Suprapubic skin (tissue), 4 donors: ENCODE measurements around the gene ABCC8. TPM values are rescaled to one million over a fixed set of nuclear protein-coding genes. Genes with fewer than 3 reads are reported as not detected.

Source experiments
- DNase-seq, 2 donors: peaks; one replicate each; pipeline ENCODE4 v3.0.0-alpha.2; 2019; ENCODE audit warnings: low spot score in 2 of 2
- H3K27ac ChIP-seq: fragments of 200-600 bp; sonication (generic); one replicate; pipeline ENCODE4 v1.5.1; 2019
- H3K27me3 ChIP-seq: fragments of 200-600 bp; sonication (generic); one replicate; pipeline ENCODE4 v1.5.1; 2019
- H3K36me3 ChIP-seq: fragments of 200-600 bp; sonication (generic); one replicate; pipeline ENCODE4 v1.5.1; 2019
- H3K4me1 ChIP-seq: fragments of 200-600 bp; sonication (generic); one replicate; pipeline ENCODE4 v1.5.1; 2019
- H3K4me3 ChIP-seq: fragments of 200-600 bp; sonication (generic); one replicate; pipeline ENCODE4 v1.5.1; 2019; ENCODE audit warnings: mild to moderate bottlenecking
- H3K9me3 ChIP-seq: fragments of 200-600 bp; sonication (generic); one replicate; pipeline ENCODE4 v1.5.1; 2019
- EP300 ChIP-seq: sonication (generic); formaldehyde crosslinking; IDR thresholded peaks from one replicate; pipeline ENCODE4 v1.6.1; 2017; ENCODE audit warnings: antibody characterized with exemption
- POLR2A ChIP-seq, 2 donors: fragments of 450-650 bp; IDR thresholded peaks; one replicate each; pipeline ENCODE4 v1.6.1; 2017; ENCODE audit warnings: antibody characterized with exemption in 2 of 2, mild to moderate bottlenecking in 2 of 2, moderate library complexity in 2 of 2
- POLR2AphosphoS5 ChIP-seq, 3 donors: sonication (generic); formaldehyde crosslinking; IDR thresholded peaks; one replicate each; pipeline ENCODE4 v1.6.1; 2017; ENCODE audit warnings: antibody characterized with exemption in 3 of 3
- WGBS: methylation state at CpG from one replicate; pipeline ENCODE4 v1.1.5; 2018; 5-methylcytosine and 5-hydroxymethylcytosine counted together
- total RNA-seq, 4 donors: library from RNA; depleted of rRNA; stranded (reverse); fragments of >200 nt; gene quantifications; one replicate each; pipeline ENCODE4 v1.1.0, GENCODE V29; 2016
- TF ChIP-seq, protein P1 (sequence below), 2 donors: fragments of 200-600 bp in 1 of 2; fragments of 450-650 bp in 1 of 2; sonication (generic) in 1 of 2; IDR thresholded peaks; one replicate each; pipeline ENCODE4 v1.5.1; 2016 to 2019; ENCODE audit warnings: antibody characterized with exemption in 2 of 2, mild to moderate bottlenecking in 1 of 2, moderate library complexity in 1 of 2

ABCC8 gene
- under 1 TPM in 1 of 4 donors, not detected in 3; 0.42 TPM for total RNA-seq

DNA sequence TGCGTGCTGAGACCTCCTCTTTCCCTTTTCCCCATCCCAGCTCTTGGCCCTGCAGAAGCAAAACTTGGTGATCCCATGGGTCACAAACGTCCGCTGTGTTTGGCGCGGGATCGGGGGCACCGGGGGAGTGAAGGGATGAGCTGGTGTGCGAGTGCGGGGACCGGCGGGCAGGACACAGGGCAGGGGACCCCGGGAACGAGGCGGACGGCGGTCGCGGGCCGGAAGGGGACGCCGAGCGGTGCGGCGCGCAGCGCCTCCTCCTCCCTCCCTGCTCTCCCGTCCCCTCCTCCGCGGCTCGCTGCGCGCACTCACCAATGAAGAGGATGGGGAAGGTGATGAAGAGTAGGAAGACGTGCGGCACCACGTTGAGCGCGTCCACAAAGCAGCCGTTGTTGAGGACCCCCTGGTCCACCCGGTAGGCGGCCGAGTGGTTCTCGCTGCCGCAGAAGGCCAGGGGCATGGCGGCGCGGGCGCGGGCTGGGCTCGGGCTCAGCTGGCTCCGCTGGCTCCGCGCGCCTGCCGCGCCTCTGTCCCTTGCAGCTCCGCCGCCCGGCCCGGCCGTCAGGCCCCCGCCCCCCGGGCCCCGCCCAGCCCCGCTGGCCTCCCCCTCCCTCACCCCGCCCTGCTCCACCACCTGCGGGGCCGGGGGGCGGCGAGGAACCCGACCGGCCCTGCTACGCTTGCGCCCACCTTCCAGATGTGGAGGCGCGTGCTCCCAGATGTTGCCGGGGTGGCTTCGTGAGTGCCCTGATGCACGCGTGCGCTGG, at the start of gene ABCC8:
Gene ABCC8, minus strand, starts transcription at position 529 of the 767 bp plus-strand sequence. Its CDS starts 69 bp downstream, at position 460.
- peaks cover 18% of the 10 kb centered on the region for H3K4me1 ChIP-seq
- WGBS: under 1% methylated on average over 42 of the region's 80 CpGs
- H3K27me3 ChIP-seq: peaks cover 71% of the 10 kb centered on the region
- H3K36me3 ChIP-seq: no peaks in the 10 kb centered on the region
- no peak within 1 kb of the TSS for H3K27ac ChIP-seq
- no peak for DNase-seq
- TF ChIP-seq, protein P1, sequence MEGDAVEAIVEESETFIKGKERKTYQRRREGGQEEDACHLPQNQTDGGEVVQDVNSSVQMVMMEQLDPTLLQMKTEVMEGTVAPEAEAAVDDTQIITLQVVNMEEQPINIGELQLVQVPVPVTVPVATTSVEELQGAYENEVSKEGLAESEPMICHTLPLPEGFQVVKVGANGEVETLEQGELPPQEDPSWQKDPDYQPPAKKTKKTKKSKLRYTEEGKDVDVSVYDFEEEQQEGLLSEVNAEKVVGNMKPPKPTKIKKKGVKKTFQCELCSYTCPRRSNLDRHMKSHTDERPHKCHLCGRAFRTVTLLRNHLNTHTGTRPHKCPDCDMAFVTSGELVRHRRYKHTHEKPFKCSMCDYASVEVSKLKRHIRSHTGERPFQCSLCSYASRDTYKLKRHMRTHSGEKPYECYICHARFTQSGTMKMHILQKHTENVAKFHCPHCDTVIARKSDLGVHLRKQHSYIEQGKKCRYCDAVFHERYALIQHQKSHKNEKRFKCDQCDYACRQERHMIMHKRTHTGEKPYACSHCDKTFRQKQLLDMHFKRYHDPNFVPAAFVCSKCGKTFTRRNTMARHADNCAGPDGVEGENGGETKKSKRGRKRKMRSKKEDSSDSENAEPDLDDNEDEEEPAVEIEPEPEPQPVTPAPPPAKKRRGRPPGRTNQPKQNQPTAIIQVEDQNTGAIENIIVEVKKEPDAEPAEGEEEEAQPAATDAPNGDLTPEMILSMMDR (IDR thresholded peaks at IDR 0.05): no peak
- TF ChIP-seq POLR2A (IDR thresholded peaks at IDR 0.05) (no peak), EP300 (no peak), POLR2AphosphoS5 (IDR thresholded peaks at IDR 0.05) (no peak)
- H3K4me3 ChIP-seq: peak within 1 kb of the TSS; percentile 40
- no peaks in the 10 kb centered on the region for H3K9me3 ChIP-seq

DNA sequence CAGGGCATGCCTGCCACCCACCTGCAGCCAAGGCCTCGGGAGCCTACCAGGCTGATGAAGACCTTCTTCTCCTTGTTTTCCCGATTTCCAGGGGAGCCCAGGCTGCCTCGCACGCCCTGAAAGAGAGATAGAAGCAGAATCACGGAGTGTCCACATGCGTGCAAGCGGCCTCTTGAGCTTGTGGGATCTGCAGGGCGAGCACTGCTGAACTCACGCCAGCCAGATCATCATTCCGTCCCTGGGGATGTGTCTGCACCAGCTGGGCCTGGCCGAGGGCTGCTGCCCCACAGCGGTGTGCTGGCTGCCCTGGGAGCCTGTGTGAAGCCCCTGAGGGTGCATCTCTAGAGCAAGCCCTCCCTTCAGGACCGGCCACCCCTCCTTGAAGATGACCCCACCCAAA, 49.7 kb upstream of the ABCC8 start:
- H3K27ac ChIP-seq: no peak overlapping the region
- no peak for DNase-seq
- H3K4me3 ChIP-seq: no peak overlapping the region
- WGBS: 86% methylated on average over 9 of the region's 13 CpGs
- TF ChIP-seq POLR2AphosphoS5 (IDR thresholded peaks at IDR 0.05) (no peak), EP300 (no peak), POLR2A (IDR thresholded peaks at IDR 0.05) (no peak)
- TF ChIP-seq, protein P1 (IDR thresholded peaks at IDR 0.05): no peak
- H3K4me1 ChIP-seq: no peaks in the 10 kb centered on the region
- H3K9me3 ChIP-seq: no peaks in the 10 kb centered on the region
- H3K36me3 ChIP-seq: no peaks in the 10 kb centered on the region
- peaks cover 19% of the 10 kb centered on the region for H3K27me3 ChIP-seq

DNA sequence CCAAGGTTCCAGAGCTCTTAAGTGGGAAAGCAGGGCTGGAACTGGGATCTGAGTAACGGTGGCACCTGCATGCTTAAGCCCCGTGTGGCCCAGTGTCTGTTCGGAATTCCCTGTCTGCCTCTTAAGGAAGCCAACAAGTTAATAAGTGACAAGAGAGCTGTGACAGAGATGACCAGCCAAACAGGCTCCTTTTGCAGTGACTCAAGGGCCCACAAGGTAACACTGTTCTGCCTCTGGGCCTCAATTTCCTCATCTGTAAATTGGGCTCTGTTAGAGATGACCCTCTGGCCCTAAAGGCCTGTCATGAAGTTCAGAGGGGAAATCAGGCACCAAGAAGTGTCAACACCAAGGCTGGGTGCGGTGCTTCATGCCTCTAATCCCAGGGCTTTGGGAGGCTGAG, 48.9 kb upstream of the ABCC8 start:
- H3K36me3 ChIP-seq: no peaks in the 10 kb centered on the region
- no peaks in the 10 kb centered on the region for H3K4me1 ChIP-seq
- H3K4me3 ChIP-seq: no peak overlapping the region
- no peak for DNase-seq
- H3K27me3 ChIP-seq: peaks cover 16% of the 10 kb centered on the region
- WGBS: 89% methylated on average over 4 of the region's 4 CpGs
- TF ChIP-seq, protein P1 (IDR thresholded peaks at IDR 0.05): no peak
- TF ChIP-seq EP300 (no peak), POLR2AphosphoS5 (IDR thresholded peaks at IDR 0.05) (no peak)
- no peak overlapping the region for H3K27ac ChIP-seq
- no peaks in the 10 kb centered on the region for H3K9me3 ChIP-seq

DNA sequence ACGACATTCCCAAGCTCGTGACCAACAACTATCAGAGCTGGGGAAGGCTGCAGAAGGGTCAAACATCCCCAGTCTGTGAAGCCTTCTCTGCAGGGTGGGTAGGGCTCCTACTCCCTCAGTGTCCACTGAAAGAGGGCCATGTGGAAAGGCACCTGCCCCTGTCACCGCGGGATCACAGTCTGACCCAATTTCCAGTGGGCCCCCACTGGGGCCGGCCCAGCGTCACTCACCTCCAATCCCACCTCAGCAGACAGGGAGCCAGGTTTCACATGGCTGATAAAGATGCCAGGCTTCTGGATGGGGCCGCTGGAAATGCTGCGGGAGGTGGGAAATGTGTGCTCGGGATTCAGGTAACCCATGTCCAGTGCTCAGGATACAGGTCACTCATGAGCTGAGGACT, 47.6 kb upstream of the ABCC8 start:
- no peak for TF ChIP-seq POLR2AphosphoS5 (IDR thresholded peaks at IDR 0.05)
- no peak for TF ChIP-seq POLR2A (IDR thresholded peaks at IDR 0.05)
- TF ChIP-seq EP300: no peak
- TF ChIP-seq, protein P1 (IDR thresholded peaks at IDR 0.05): no peak
- H3K4me3 ChIP-seq: no peak overlapping the region
- peaks cover 10% of the 10 kb centered on the region for H3K27me3 ChIP-seq
- no peaks in the 10 kb centered on the region for H3K36me3 ChIP-seq
- no peaks in the 10 kb centered on the region for H3K4me1 ChIP-seq
- no peak overlapping the region for H3K27ac ChIP-seq
- no peak for DNase-seq
- WGBS: 90% methylated on average over 7 of the region's 9 CpGs
- H3K9me3 ChIP-seq: no peaks in the 10 kb centered on the region

DNA sequence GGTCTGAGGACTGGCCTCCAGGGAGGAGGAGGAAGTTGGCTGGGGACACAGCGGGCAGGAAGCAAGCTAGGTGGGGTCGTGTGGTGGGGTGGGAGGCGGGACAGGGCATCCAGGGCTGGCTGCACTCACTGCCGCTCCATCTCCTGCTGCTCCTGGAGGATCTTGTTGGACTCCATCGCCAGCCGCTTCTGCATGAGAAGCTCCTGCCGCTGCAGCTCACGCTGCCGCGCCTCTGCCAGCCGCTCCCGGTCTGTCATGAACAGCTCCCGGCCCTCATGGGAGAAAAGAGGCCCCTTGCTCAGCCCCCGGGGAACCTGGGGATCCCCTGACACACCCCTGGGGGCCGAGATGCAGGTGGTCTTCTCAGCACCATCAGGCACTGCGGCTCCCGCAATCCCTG, 46.0 kb upstream of the ABCC8 start:
- no peaks in the 10 kb centered on the region for H3K36me3 ChIP-seq
- 71% methylated on average over 6 of the region's 17 CpGs for WGBS
- no peaks in the 10 kb centered on the region for H3K4me1 ChIP-seq
- no peak overlapping the region for H3K4me3 ChIP-seq
- H3K27ac ChIP-seq: no peak overlapping the region
- no peaks in the 10 kb centered on the region for H3K9me3 ChIP-seq
- H3K27me3 ChIP-seq: peaks cover 8% of the 10 kb centered on the region
- TF ChIP-seq POLR2AphosphoS5 (IDR thresholded peaks at IDR 0.05) (no peak), POLR2A (IDR thresholded peaks at IDR 0.05) (no peak), EP300 (no peak)
- TF ChIP-seq, protein P1 (IDR thresholded peaks at IDR 0.05): no peak
- no peak for DNase-seq
